Measurements from ENCODE around the gene BCDIN3D. TPM values are rescaled to one million over a fixed set of nuclear protein-coding genes. Genes with fewer than 3 reads are reported as not detected.
"Not testable (repeated sequence)": the region's sequence is repeated elsewhere in the genome, so short reads cannot be mapped to it uniquely, and the experiment has no call there.

BCDIN3D gene
- 2.5 and 2.9 TPM in 2 replicates for total RNA-seq (2014; rRNA removed; shearing (Covaris generic))

- DNase-seq (ENCODE audit: low spot score): peak; percentile 96
Observed at GRCh38 chr12:49842519-49843352, at the start of gene BCDIN3D. Gene BCDIN3D, minus strand, starts transcription at chr12:49843106. Its CDS starts 19 bp downstream, at chr12:49843087.

DNA sequence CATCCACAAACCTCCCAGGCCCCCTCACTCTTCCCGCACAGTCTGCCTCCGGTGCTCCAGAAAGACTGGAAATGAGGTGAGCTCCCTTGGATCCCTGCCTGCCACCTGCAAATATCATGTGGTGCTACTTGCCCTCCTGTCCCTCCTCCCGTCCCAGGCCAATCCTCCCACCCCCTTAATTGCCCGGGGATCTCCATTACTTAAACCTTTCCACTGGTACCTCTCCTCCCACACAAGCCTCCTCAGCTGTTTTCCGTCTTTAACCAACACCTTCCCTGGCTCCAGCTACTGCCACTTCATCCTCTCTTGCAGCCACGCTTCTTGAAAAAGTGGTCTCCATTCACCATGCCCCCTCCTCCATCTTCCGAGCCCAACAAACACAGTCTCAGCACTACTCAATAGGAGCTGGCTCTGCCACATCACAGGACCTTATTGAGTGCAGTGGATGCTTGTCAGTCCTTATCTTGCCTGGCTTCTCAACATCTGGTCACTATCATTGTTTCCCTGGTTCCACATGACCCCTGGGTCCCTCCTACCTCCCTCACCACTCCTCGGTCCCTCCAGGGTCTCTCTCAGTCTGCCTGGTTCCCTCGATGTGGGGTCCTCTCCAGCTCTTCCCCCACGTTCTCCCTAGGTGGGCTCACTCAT lies 49.3 kb upstream of the BCDIN3D start:
- DNase-seq (ENCODE audit: low spot score): no peak

DNA sequence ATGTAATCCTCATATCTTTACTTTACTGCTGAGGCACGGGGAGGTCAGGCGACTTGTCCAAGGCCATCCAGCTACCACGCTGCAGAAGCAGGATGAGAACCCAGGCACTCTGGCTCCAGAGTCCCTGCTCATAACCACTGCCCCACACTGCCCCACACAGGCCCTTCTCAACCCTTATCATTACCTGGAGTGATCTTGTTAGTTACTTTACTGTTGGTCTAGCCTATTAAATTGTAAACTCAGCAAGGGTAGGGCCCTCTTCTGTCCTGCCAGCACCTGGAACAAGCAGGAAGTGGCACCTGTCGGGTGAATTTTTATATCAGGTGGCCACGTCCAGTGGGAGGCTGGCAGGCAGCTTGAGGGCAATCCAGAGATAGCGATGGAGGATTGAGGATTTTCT lies 48.6 kb upstream of the BCDIN3D start:
- peak; percentile 19 for DNase-seq (ENCODE audit: low spot score)

GRCh38 chr12:49891012-49891411 lies 48.1 kb upstream of the BCDIN3D start:
- DNase-seq (ENCODE audit: low spot score): no peak

GRCh38 chr12:49890096-49890461 lies 47.2 kb upstream of the BCDIN3D start:
- DNase-seq (ENCODE audit: low spot score): no peak

GRCh38 chr12:49889361-49890095 lies 46.6 kb upstream of the BCDIN3D start:
- DNase-seq (ENCODE audit: low spot score): no peak

DNA sequence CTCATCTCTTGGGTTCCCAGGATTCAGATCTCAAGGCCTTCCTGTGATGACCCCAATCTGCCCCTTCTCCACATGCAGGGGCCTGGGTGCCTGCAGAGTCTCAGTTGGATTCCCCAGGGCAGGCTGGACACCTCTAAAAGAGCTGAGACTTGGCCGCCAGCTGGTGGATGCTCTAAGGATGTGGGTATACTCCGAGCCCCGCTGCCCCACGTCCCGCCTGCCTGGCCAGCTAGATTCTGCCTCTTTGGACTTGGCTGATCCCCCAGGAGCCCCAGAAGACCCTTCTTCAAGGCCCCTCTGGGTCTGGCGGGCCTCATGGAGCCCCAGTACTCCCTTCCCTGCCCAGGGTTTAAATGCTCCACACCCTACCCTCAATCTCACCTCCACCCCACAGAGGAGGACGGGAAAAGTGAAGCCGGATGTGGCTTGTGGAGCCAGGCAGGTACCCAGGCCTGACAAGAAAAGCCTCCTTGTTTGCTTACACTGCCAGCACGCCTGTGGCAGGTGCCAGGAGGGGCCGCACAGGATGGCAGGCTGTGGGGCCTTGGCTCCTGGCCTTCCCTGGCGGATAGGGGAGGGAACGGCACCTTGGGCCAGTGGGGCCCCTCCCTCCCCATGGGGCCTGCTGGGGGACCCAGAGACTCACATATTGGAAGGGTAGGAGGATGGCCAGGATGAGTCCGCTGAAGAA lies 45.7 kb upstream of the BCDIN3D start:
- peak; percentile 54 for DNase-seq (ENCODE audit: low spot score)

GRCh38 chr12:49887536-49888401 lies 44.9 kb upstream of the BCDIN3D start:
- peak; percentile 57 for DNase-seq (ENCODE audit: low spot score)

DNA sequence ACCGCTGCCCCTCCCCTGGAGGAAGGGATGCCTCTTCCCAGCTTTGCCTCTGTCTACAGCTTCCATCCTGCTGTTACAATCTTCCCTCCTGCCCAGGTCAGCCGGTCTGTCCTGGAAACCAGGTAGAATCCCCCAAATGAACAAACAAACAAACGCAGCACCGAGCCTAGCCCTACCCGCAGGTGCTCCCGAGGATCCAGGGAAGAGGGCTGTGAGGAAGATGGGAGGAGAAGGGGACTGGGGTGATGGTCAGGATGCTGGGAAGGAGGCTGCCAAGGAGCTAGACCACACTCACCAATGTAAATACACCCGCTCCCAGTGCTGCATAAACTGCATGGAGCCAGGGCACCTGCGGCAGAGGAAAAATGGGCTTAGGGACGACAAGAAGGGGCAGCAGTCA lies 44.2 kb upstream of the BCDIN3D start:
- DNase-seq (ENCODE audit: low spot score): no peak

- DNase-seq (ENCODE audit: low spot score): no peak
Observed at GRCh38 chr12:49885663-49886461, 43.0 kb upstream of the BCDIN3D start.

DNA sequence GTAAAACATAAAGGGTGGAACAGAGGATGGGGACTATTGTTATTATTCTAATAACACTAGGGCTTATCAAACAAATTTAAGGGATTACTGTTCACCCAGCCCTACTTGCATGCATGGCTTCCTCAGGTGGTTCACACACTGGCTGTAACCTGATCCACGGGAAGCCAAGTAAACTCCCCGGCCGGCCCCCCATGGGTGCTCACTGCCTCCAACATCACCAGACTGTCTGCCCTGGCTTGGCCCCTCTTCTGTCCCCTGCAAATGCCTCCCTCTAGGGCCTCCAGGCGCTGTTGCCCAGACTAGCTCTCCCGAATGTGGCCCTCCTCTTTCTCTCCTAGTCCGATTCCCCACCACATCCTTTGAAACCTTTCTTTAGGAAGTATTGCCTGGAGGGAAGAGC lies 42.2 kb upstream of the BCDIN3D start:
- no peak for DNase-seq (ENCODE audit: low spot score)

- no peak for DNase-seq (ENCODE audit: low spot score)
Observed at GRCh38 chr12:49882851-49883464, 40.1 kb upstream of the BCDIN3D start.

- no peak for DNase-seq (ENCODE audit: low spot score)
Observed at GRCh38 chr12:49882248-49882850, 39.4 kb upstream of the BCDIN3D start.

- no peak for DNase-seq (ENCODE audit: low spot score)
Observed at GRCh38 chr12:49881415-49882247, 38.7 kb upstream of the BCDIN3D start.

DNA sequence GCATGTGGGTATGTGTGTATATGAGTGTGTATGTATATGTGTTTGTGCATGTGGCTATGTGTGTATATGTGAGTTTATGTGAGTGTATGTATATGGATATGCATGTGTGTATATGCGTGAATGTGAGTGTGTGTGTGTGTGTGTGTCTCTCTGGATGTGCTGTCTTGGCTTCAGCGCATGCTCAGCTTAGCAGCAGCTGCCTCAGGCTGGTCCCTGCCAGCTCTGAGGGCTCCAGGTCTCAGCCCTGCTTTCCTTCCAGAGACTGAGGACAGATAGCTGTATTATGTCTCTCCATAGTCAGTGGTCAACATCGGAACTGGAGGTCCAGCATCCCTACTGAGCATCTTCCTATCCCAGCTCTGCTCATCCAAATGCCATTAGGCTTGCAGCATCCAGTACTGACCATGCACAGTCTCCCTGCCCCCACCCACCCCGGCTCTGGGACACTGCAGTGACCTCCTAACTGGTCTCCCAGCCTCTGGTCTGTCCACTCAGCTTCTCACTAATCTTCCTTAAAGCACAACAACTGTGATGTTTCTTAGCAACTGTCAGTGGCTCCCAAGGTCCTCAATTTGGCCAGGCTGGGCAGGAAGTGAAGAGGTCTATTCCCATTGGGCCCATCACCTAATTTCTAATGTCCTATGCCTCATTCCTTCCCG lies 38.0 kb upstream of the BCDIN3D start:
- no peak for DNase-seq (ENCODE audit: low spot score)

GRCh38 chr12:49879065-49879464 lies 36.2 kb upstream of the BCDIN3D start:
- DNase-seq (ENCODE audit: low spot score): not testable (repeated sequence)

DNA sequence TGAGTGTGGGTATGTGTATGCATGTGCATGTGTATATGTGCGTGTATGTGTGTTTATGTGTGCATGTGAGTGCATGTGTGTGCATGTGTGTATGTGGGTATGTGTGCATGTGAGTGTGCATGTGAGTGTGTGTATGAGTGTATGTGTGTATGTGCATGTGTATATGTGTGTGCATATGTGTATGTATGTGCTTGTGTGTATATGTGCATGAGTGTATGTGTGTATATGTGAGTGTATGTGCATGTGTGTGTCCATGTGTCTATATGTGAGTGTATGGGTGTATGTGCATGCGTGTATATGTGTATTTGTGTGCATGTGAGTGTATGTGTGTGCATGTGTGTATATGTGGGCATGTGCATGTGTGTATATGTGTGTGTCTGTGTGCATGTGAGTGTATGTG lies 35.1 kb upstream of the BCDIN3D start:
- no peak for DNase-seq (ENCODE audit: low spot score)

DNA sequence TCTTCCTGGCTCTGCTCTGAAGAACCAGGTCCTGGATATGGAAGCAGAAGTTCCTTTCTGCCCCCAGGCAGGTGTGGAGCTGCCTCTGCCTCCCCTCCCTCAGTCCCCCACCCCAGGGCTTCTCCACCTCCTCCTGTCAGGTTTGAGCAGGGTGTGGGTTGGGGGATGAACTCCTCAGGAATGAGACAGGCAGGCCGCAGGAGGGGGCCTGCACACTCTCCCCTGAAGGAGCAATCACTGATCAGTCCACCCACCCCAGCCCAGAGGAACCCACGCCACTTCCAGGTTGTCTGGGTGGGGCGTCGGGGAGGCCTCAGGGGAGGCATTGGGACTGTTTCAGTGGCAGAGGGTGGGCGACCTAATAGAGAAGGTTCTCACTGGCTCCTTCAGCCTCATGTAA lies 34.2 kb upstream of the BCDIN3D start:
- DNase-seq (ENCODE audit: low spot score): no peak
